T47D (cell line): ENCODE data around the gene RUFY1.

Experiments
- DNase-seq, 2 experiments: peaks; one replicate each; pipeline versions ENCODE4 v3.0.0 to v3.0.0-alpha.2; 2011 to 2012; ENCODE audit warnings: low read depth in 1 of 2, low spot score in 1 of 2
- JUND ChIP-seq: IDR thresholded peaks from 2 replicates; pipeline ENCODE4 v1.6.1; 2012; ENCODE audit warnings: low read depth
- in situ Hi-C: cut with HindIII; loops from 2 replicates; pipeline ENCODE4 v1.10.0; 2016; ENCODE audit warnings: low sequenced_read_pairs, low pct_unique_long_range_greater_than_20kb

Gene RUFY1

GRCh38 chr5:179601871-179602625, 51.7 kb downstream of the RUFY1 start:
- in situ Hi-C loops = no loop called here
- TF ChIP-seq JUND = no peak
- no peak for DNase-seq

- TF ChIP-seq JUND = no peak
- in situ Hi-C loops = no loop called here
Measured at GRCh38 chr5:179603308-179603707, 53.0 kb downstream of the RUFY1 start.

GRCh38 chr5:179605026-179605833, 54.9 kb downstream of the RUFY1 start:
- no peak for DNase-seq
- in situ Hi-C loops = no loop called here

More at GRCh38 chr5:179603308-179603707, 53.0 kb downstream of the RUFY1 start:
- no peak for DNase-seq

GRCh38 chr5:179606071-179606909, 55.9 kb downstream of the RUFY1 start:
- in situ Hi-C loops = no loop called here
- no peak for TF ChIP-seq JUND
- DNase-seq = no peak

More at GRCh38 chr5:179605026-179605833, 54.9 kb downstream of the RUFY1 start:
- TF ChIP-seq JUND = no peak

GRCh38 chr5:179606910-179607159, 56.5 kb downstream of the RUFY1 start:
- TF ChIP-seq JUND = no peak
- DNase-seq = no peak
- in situ Hi-C loops = no loop called here

GRCh38 chr5:179607160-179607931, 57.0 kb downstream of the RUFY1 start:
- in situ Hi-C loops = no loop called here
- DNase-seq = no peak
- no peak for TF ChIP-seq JUND

- no peak for TF ChIP-seq JUND
- no peak for DNase-seq
Measured at GRCh38 chr5:179608131-179608581, 57.8 kb downstream of the RUFY1 start.

GRCh38 chr5:179609834-179610108, 59.4 kb downstream of the RUFY1 start:
- in situ Hi-C loops = no loop called here
- no peak for TF ChIP-seq JUND
- DNase-seq = no peak

More at GRCh38 chr5:179608131-179608581, 57.8 kb downstream of the RUFY1 start:
- in situ Hi-C loops = no loop called here

GRCh38 chr5:179610109-179610902, 60.0 kb downstream of the RUFY1 start:
- DNase-seq = no peak
- in situ Hi-C loops = no loop called here
- no peak for TF ChIP-seq JUND

GRCh38 chr5:179610903-179611265, 60.5 kb downstream of the RUFY1 start:
- no peak for TF ChIP-seq JUND
- no peak for DNase-seq
- in situ Hi-C loops = no loop called here

- in situ Hi-C loops = no loop called here
- no peak for TF ChIP-seq JUND
- no peak for DNase-seq
Measured at GRCh38 chr5:179612577-179613459, 62.5 kb downstream of the RUFY1 start.
